ENCODE data around the gene ZBTB25.

ZBTB25 gene

GRCh38 chr14:64508215-64508776 lies 4.7 kb upstream of the ZBTB25 start:
- H3K9me3 Mint-ChIP-seq: no peaks in the 10 kb centered on the region
- no peak for TF ChIP-seq CTCF (IDR thresholded peaks at IDR 0.05)
- no peak overlapping the region for H3K4me3 Mint-ChIP-seq
- H3K27ac Mint-ChIP-seq: no peak overlapping the region
- H3K27me3 Mint-ChIP-seq (ENCODE audit: low read depth, poor library complexity): no peaks in the 10 kb centered on the region
- DNase-seq: no peak
- peaks cover 62% of the 10 kb centered on the region for H3K4me1 Mint-ChIP-seq
- no peaks in the 10 kb centered on the region for H3K36me3 Mint-ChIP-seq (ENCODE audit: low read depth)

GRCh38 chr14:64507376-64508156 lies 3.9 kb upstream of the ZBTB25 start:
- Mint-ChIP-seq H3K36me3 (ENCODE audit: low read depth) (no peaks in the 10 kb centered on the region), H3K9me3 (no peaks in the 10 kb centered on the region), H3K27me3 (ENCODE audit: low read depth, poor library complexity) (no peaks in the 10 kb centered on the region), H3K27ac (no peak overlapping the region), H3K4me1 (peaks cover 67% of the 10 kb centered on the region), H3K4me3 (peak overlapping the region; percentile 91)
- no peak for TF ChIP-seq CTCF (IDR thresholded peaks at IDR 0.05)
- no peak for DNase-seq

- TF ChIP-seq CTCF (IDR thresholded peaks at IDR 0.05): no peak
- Mint-ChIP-seq H3K27me3 (ENCODE audit: low read depth, poor library complexity) (no peaks in the 10 kb centered on the region), H3K4me3 (peak overlapping the region; percentile 91), H3K9me3 (no peaks in the 10 kb centered on the region), H3K4me1 (peaks cover 76% of the 10 kb centered on the region), H3K36me3 (ENCODE audit: low read depth) (no peaks in the 10 kb centered on the region), H3K27ac (no peak overlapping the region)
- DNase-seq: no peak
Observed at GRCh38 chr14:64506721-64507120, 3.1 kb upstream of the ZBTB25 start.

- Mint-ChIP-seq H3K27me3 (ENCODE audit: low read depth, poor library complexity) (no peaks in the 10 kb centered on the region), H3K4me1 (peaks cover 74% of the 10 kb centered on the region), H3K4me3 (peak overlapping the region; percentile 91), H3K9me3 (no peaks in the 10 kb centered on the region), H3K36me3 (ENCODE audit: low read depth) (no peaks in the 10 kb centered on the region), H3K27ac (peak overlapping the region; percentile 99)
- TF ChIP-seq CTCF (IDR thresholded peaks at IDR 0.05): no peak
- peak; percentile 84 for DNase-seq
Observed at GRCh38 chr14:64504897-64505794, 1.5 kb upstream of the ZBTB25 start.

GRCh38 chr14:64504310-64504896 lies 765 bp upstream of the ZBTB25 start, which contains the start of gene ZBTB1:
Gene ZBTB1, plus strand, starts transcription at chr14:64504770. Its CDS starts 16,735 bp downstream, at chr14:64521505.
- TF ChIP-seq CTCF (IDR thresholded peaks at IDR 0.05): no peak

More at GRCh38 chr14:64504310-64504896, 765 bp upstream of the ZBTB25 start, which contains the start of gene ZBTB1:
- Mint-ChIP-seq H3K9me3 (no peaks in the 10 kb centered on the region), H3K27ac (peak within 1 kb of the TSS; percentile 100), H3K36me3 (ENCODE audit: low read depth) (no peaks in the 10 kb centered on the region), H3K4me1 (peaks cover 76% of the 10 kb centered on the region), H3K4me3 (peak within 1 kb of the TSS; percentile 91), H3K27me3 (ENCODE audit: low read depth, poor library complexity) (no peaks in the 10 kb centered on the region)
- DNase-seq: peak; percentile 80
